ENCODE results near the gene ARL5A. TPM values are rescaled to one million over a fixed set of nuclear protein-coding genes. Genes with fewer than 3 reads are reported as not detected.

The ARL5A gene
- total and polyA plus RNA-seq, 9 donors, result 11.6 to 41.4 (median 33.3) TPM

GRCh38 chr2:151808258-151809072, 19.8 kb downstream of the ARL5A start:
- TF ChIP-seq EP300 (IDR thresholded peaks at IDR 0.05), result no peak
- no peak for TF ChIP-seq CTCF (IDR thresholded peaks at IDR 0.05)
- no peak for TF ChIP-seq POLR2A (IDR thresholded peaks at IDR 0.05)

DNA sequence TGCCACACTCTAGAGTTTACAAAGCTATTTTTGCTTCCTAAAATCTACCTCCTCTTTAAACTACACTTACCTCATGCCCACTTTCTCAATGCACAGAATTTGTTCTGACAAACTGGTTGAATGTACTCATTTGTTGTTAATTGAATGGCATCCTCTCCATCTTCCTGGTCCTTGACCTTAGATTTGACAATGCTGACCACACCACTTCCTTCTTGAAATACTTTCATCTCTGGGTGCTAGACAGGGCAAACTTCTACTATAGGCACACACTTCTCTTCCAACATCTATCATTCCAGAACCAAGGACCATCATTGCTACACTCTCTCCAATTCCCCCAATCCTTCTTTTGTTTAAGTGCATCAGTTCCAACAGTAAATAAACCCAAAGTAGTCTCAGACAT, 22.3 kb downstream of the ARL5A start:
- Histone ChIP-seq H3K4me3 (no peak overlapping the region), H3K36me3 (no peaks in the 10 kb centered on the region), H3K4me1 (ENCODE audit: insufficient read depth) (no peaks in the 10 kb centered on the region), H3K9me3 (no peaks in the 10 kb centered on the region), H3K27me3 (no peaks in the 10 kb centered on the region), H3K27ac (no peak overlapping the region)
- intact Hi-C loops (cut with DNase I), result no loop called here
- no peak for TF ChIP-seq CTCF (IDR thresholded peaks at IDR 0.05)
- TF ChIP-seq EP300 (IDR thresholded peaks at IDR 0.05), result no peak
- TF ChIP-seq POLR2A (IDR thresholded peaks at IDR 0.05), result no peak
- no peak for DNase-seq

More at GRCh38 chr2:151808258-151809072, 19.8 kb downstream of the ARL5A start:
- intact Hi-C loops (cut with DNase I), result no loop called here
- peaks cover 0 to 3% of the 10 kb centered on the region in 2 donors for H3K9me3 ChIP-seq
- WGBS, 3 donors, result 94 to 95% (median 95%) methylated on average over 5 of the region's 5 CpGs
- H3K27me3 ChIP-seq, result no peaks in the 10 kb centered on the region
- H3K27ac ChIP-seq, result no peak overlapping the region
- no peak for DNase-seq
- H3K36me3 ChIP-seq, result no peaks in the 10 kb centered on the region
- no peak overlapping the region for H3K4me3 ChIP-seq
- H3K4me1 ChIP-seq (ENCODE audit: insufficient read depth), result no peaks in the 10 kb centered on the region

DNA sequence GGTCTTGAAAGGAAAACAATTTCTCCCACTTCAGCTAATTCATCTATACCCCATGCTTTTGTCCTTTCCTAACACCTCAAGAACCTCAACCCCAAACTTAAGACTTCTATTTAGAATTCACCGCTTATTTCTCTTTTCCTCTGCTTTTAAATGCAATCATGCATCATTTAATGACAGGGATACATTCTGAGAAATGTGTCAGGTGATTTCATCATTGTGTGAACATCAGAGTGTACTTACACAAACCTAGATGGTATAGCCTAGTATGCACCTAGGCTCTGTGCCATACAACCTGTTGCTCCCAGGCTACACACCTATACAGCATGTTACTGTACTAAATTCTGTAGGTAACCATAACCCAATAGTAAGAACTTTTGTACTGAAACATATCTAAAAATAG, 22.9 kb downstream of the ARL5A start:
- Histone ChIP-seq H3K27me3 (no peaks in the 10 kb centered on the region), H3K9me3 (no peaks in the 10 kb centered on the region), H3K4me3 (no peak overlapping the region), H3K27ac (no peak overlapping the region), H3K36me3 (no peaks in the 10 kb centered on the region), H3K4me1 (ENCODE audit: insufficient read depth) (no peaks in the 10 kb centered on the region)
- intact Hi-C loops (cut with DNase I), result no loop called here
- no peak for DNase-seq
- WGBS, 3 donors, result 95 to 100% (median 100%) methylated on average over 1 of the region's 1 CpG
- no peak for TF ChIP-seq POLR2A (IDR thresholded peaks at IDR 0.05)
- TF ChIP-seq EP300 (IDR thresholded peaks at IDR 0.05), result no peak
- no peak for TF ChIP-seq CTCF (IDR thresholded peaks at IDR 0.05)

GRCh38 chr2:151803811-151804210, 24.4 kb downstream of the ARL5A start:
- no peaks in the 10 kb centered on the region for H3K4me1 ChIP-seq (ENCODE audit: insufficient read depth)
- intact Hi-C loops (cut with DNase I), result no loop called here
- H3K27me3 ChIP-seq, result no peaks in the 10 kb centered on the region
- no peaks in the 10 kb centered on the region for H3K9me3 ChIP-seq
- TF ChIP-seq POLR2A (IDR thresholded peaks at IDR 0.05) (no peak), CTCF (IDR thresholded peaks at IDR 0.05) (no peak), EP300 (IDR thresholded peaks at IDR 0.05) (no peak)
- DNase-seq, result no peak
- H3K27ac ChIP-seq, result no peak overlapping the region
- H3K36me3 ChIP-seq, result no peaks in the 10 kb centered on the region
- H3K4me3 ChIP-seq, result no peak overlapping the region

Measured in ovary (tissue), 9 donors.